PFSK-1 (cell line): Measurements from ENCODE around the gene CCDC171.

Experiments used
- SIN3A ChIP-seq: IDR thresholded peaks from 2 replicates; pipeline ENCODE4 v1.6.1; 2012; ENCODE audit warnings: mild to moderate bottlenecking, low read length, moderate library complexity, borderline replicate concordance; ENCODE audit not compliant: insufficient read depth
- TAF1 ChIP-seq: IDR thresholded peaks from 2 replicates; pipeline ENCODE4 v1.6.1; 2012; ENCODE audit warnings: low read length, control low read depth, borderline replicate concordance; ENCODE audit not compliant: insufficient read depth

DNA sequence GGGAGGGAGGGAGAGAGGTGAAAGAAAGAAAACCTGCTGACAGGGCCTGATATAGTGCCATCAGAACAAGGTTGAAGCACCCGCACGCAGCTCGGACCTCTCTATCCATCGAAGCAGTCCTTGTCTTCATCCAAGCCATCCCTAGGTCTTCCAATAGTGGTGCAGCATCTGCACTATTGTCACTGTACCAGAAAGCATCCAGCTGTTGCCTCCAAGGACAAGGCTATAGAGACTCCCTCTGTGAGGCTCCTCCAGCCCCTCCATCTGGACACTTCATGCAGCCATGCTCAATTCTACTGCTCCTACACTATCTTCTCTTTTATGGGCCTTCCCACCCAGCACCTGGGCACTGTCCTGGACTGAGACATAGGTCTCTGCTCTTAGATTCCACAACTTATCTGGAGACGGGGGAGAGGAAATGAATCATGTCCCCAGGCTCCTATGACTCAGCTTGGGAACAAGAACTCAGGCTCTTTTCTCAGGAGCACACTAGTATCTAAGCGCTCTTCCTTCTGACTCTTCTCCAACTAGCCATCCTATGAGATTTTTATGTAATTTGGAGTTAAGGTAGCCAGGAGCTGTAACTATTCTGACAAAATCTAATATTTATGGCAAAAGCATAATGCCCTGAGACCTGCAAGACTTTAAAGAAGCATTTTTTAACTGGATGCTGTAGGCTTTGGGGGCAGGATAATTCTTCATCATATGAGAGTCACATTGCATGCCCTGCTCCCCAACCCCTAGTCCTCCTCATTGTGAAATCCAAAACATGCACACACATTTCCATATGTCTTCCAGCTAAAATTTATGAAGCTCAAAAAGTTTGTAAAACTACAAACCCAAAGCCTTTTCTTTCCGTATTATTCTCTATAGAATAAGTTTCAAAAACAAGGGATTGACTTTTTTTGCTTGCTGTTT, 446.8 kb downstream of the CCDC171 start:
- TF ChIP-seq SIN3A, result no peak
- TF ChIP-seq TAF1, result no peak
